ENCODE results near the gene FAM89A. TPM values are rescaled to one million over a fixed set of nuclear protein-coding genes. Genes with fewer than 3 reads are reported as not detected.
A peak's percentile ranks its signal among the peaks of the same experiment; 100 is the strongest.

The FAM89A gene
- 1.1 and 3.1 TPM in 2 replicates for total RNA-seq
- polyA plus RNA-seq (2012) = 0.58 TPM

DNA sequence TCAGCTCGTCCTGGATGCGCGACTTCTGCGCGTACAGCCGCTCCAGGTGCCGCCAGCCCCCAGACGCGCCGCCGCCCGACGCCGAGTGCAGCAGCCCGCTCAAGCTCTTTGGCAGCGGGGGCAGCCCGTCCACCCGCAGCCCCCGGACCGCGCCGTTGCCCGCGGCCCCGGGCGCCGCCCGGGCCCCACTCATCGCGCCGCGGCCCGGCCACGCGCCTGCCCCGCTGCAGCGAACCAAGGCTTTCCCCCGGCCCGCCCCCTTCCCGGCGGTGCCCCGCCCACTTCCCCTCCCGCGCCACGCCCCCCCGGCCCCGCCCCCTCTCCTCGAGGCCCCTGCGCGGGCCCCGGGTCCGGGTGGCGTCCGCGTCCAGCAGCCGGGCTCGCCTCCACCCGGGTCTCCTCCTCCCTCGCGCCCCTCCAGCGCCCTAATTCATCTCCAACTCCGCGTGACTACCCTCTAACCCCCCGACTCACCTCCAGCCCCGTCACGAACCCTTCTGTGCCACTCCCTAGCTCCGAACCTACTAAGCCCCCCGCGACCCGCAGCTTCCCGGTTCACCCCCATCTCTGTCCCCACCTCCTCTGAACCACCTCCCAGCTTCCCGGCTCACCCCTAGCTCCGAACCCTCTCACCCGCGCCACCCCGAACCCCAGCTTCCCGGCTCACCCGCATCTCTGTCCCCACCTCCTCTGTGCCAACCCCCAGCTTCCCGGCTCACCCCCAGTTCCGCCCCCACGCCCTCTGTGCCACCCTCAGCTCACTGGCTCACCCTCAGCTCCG, at the start of gene FAM89A:
Gene FAM89A, minus strand, starts transcription at position 236 of the 781 bp plus-strand sequence. Its CDS starts 43 bp downstream, at position 193.
- DNase-seq (ENCODE audit: low read depth) = peak; percentile 14

DNA sequence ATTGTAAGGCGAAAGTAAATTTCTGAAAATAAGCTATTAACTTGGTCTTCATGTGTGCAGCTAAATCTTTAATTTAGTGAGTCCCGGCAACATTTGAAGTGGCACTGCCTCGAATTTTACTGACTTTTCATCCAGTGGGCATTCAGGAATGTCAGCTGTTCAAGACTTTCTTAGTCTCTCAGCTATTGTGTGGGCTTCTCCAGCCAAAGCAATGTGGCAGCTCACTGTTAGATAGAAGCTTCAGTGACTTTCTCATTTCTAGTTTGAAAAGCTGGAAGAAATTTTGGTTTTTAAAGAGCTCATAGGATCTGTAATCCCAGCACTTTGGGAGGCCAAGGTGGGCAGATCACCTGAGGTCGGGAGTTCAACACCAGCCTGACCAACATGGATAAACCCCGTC, 44.3 kb upstream of the FAM89A start:
- peak; percentile 8 for DNase-seq (ENCODE audit: low read depth)

DNA sequence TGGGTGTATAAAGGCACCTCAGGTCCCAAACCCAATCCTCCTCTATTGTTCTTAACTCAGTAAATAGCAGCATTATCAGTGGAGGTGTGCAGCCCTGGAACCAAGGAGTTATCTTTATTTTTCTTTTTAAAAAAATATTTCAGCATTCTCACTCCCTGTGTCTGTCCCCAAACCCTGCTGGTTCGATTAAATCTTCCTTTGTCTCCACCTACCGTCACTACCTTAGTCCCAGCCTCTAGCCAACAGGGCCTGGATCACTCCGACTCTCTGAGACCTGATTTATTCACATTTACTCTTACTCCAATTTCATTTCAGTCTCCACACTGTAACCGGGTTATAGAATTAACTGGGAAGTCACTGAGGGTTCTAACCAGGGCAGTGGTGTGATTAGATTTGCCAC, 39.1 kb upstream of the FAM89A start:
- DNase-seq (ENCODE audit: low read depth) = no peak

DNA sequence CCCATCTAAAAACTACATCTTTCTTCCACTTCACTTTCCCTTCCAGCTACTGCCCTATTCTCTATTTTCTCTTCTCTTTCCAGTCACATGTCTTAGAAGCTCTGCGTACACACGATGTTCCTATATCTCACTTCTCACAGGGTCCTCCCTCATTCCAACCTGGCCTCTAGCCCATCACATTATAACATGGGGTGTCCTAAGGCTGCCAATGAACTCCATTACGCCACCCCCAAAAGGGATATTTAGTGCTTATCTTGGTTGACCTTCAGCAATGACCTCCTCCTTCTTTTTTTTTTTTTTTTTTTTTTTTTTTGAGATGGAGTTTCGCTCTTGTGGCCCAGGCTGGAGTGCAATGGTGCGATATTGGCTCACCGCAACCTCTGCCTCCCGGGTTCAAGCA, 38.2 kb upstream of the FAM89A start:
- no peak for DNase-seq (ENCODE audit: low read depth)

DNA sequence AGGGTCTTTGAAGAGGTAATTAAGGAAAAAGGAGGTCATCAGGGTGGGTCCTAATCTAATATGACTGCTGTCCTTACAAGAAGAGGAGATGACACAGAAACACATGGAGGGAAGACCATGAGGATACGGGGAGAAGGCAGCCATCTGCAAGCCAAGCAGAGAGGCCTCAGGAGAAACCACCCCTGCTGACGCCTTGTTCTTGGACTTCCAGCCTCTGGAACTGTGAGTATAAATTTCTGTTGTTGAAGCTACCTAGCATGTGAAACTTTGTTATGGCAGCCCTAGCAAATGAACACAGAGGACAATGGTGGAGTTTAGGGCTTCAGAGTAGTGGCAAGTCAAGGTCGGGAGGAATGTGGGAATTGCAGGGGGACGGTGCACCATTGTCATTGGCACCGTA, 36.7 kb upstream of the FAM89A start:
- no peak for DNase-seq (ENCODE audit: low read depth)

DNA sequence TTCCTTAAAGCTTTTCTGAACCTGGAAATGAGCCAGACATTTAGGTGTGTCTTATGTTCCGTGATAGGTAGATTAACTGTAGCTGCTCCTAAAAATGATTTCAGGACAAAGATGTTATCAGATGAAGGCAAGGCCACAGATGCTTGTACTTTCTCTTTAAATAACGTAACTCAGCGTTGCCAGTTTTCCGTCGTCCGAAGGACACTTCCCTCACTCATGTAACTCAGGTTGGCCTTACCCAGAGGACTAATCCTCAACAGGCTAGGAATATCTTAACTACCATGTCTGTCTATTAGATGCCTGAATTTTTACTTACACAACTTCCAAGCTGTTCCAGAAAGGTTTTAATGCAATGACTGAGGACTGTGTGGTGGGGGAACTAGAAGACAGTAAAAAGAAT, 35.4 kb upstream of the FAM89A start:
- DNase-seq (ENCODE audit: low read depth) = no peak

DNA sequence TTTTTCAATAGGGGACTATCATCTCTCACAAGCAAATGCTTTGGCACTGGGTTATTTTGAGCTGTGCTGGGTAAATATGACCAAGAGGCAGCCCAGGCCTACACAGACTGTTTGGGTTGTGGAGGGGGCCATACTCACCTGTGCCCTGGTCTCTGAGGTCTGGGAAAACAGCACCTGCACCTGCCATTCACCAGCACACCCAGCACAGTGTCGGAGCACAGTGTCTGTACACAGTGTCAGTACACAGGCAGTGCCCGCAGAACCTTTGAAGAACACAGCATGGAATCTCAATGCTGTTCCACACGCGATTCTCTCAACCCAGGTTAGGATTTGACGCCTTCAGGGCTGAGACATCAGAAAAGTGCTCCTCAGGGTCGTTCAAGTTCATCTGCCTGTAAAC, 35.0 kb upstream of the FAM89A start:
- DNase-seq (ENCODE audit: low read depth) = no peak

DNA sequence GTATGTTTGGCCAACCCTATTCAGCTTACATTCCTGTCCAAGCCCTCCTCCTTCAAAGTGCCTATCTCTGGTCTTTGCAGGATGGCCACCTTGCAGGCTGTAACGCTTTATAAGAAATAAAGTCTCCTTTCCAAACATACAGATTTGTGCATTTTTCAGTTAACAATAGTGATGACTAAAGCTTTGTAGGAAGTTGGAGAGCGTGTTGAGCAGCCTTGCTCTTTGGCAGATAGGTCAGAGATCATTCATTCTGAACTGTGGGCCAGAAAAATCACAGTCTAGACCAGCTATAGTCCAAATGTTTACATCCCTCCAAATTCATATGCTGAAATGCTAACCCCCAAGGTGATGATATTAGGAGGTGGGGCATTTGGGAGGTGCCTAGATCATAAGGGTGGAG, 34.0 kb upstream of the FAM89A start:
- no peak for DNase-seq (ENCODE audit: low read depth)

DNA sequence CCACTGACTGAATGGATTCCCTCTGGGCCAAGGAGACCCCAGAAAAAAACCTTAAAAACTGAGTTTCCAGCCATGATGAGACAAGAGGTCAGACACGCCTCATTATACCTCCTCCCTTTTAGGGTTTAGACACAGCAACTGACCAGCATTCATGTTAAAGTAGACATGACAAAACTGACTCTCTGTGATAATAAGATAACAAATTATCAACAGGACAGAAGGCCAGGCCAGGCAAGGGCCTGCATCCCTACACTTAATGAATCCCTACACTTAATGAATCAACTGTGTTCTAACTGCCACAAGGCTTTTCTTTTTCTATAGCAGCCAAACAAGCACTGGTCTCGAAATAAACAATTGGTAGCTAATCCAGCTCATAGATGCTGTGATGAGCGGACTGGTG, 33.3 kb upstream of the FAM89A start:
- DNase-seq (ENCODE audit: low read depth) = no peak

DNA sequence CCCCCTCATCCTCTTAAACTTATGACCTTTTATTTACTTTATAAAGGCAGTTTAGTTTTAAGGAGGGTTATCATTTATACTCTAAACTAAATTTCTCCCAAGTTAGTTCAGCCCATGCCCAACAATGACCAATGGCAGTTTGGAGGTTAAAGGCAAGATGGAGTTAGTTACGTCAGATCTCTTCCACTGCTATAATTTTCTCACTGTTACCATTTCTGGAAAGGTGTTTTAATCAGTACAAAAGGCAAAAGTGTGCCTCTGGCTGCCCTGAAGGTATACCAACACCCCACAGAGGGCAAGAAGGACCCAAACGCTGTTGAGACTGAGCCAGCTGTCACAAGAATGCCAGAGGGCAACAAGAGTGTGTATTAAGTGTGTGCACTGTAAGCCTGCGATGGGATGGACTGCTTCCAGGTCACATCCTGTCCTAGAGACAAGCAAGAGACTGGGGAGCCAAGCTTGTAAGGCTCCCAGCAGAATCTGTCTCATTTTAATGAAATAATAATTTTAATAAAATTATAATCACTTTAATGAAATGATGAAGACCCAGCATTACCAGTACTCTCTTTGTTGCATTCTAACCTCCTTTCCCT, 32.5 kb upstream of the FAM89A start:
- no peak for DNase-seq (ENCODE audit: low read depth)

DNA sequence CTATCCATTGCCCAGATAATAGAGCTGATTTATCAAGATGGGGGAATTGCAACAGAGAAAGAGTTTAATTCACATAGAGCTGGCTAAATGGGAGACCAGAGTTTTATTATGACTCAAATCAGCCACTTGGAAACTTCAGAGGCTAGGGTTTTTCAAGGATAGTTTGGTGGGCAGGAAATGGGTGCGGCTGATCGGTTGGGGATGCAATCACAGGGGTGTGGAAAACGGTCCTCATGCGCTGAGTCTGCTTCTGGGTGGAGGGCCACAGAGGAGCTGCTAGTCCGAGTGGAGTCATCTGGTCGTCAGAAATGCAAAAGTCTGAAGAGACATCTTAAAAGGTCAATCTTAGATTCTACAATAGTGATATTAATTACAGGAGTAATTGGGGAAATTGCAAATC, 32.0 kb upstream of the FAM89A start:
- no peak for DNase-seq (ENCODE audit: low read depth)

DNA sequence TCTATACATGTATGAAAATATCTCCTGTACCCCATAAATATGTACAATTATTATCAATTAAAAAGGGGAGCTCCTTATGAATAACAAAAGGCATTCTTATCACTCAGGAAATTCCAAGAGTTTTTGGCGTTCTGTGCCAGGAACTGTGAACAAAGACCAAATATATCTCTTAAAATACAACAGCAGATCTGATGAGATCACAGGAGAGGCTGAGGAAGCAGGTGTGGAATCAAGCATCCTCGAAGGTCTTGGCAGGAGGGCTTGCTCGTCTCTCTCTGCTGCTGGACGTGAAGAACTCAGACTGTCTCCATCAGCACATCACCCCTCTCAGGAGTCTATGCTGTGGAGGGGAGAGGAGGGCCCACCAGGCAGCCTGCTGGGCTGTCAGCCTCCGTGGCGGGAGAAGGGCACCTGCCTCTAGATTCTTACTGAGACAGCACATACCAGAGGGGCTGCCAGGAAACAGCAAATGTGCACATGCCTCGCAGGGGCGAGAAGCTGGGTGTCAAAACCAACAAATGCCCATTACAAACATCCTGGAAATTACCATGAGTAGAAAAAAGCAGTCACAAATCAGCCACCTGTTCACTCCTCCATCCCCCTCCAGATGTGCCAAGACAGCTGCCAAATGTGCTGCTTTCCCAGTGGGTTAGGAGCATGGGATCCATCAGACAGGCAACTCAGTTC, 30.8 kb upstream of the FAM89A start:
- DNase-seq (ENCODE audit: low read depth) = peak; percentile 3

DNA sequence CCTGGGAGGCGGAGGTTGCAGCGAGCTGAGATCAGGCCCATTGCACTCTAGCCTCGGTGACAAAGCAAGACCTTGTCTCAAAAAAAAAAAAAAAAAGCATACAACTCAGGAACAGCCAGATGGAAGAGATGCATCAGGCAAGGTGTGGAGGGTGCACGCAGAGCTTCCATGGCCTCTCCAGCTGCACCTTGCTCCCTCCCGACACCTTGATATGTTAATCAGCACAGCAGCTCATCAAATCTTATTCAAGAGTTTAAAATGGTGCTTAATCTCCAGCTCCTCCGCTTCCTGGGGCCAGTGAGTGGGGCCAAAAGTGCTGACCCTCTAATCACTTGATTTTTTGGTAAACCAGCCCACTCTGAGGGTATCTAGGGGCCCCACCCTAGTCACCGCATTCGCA, 29.3 kb upstream of the FAM89A start:
- no peak for DNase-seq (ENCODE audit: low read depth)

DNA sequence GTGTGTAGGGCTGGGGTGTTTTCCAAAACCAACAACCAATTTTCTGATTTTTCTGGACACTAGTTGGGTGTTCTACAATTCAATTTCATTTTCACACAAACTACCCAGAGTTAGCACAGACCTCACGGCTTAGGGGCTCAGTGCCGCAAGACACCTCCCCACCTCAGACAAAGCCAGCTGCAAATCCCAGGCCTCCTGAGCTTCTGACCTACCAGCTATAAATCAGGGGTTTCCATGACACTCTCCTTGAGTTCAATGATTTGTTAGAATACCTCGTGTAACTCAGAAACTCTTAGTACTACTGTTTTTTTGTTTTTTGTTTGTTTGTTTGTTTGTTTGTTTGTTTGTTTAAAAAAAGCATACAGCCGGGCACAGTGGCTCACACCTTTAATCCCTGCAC, 28.7 kb upstream of the FAM89A start:
- no peak for DNase-seq (ENCODE audit: low read depth)

DNA sequence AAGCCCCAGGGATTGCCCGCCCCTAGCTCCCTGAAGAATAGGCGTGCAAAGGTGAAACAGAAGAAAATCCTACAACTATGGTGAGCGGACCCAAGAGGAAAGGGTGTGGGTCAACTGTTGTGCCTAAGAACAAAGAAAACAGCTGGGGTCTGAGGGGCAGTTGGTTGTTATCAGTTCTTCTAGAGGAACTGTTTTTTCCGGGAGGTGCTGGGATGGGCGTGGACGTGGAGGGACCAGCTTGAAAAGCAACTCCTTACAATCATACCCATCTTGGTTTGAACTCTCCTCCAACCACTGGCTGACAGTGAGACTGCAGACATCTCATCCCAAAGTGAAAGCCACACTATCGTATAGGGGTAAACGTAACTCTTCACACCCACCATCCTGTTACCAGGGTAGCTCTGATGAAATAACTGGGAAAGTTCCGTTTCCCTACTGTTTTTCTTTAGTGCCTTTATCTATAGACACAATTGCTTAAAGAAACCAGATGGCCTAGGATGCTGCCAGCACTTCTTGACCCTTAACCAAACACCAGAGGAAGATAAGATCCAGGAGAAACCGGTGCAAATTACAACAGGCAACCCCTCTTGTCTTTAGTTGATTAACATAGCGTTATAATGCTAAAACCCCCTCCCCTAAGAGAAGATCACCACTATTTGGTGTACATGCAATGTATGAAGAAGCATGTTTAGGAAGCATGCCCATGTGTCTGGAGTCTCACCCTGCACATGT, 25.6 kb upstream of the FAM89A start:
- DNase-seq (ENCODE audit: low read depth) = no peak

DNA sequence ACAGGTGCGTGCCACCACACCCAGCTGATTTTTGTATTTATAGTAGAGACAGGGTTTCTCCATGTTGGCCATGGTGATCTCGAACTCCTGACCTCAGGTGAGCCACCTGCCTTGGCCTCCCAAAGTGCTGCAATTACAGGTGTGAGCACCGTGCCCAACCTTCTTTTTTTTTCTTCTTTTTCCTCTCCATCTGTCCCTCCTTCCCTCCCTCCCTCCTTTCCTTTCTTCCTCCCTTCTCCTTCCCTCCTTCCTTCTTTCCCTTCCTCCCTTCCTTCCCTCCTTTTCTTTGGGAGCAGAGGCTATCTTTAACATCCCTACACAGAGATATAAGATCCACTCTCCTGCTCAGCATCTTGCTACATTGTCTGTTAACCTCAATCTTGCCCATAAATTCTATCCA, 24.4 kb upstream of the FAM89A start:
- no peak for DNase-seq (ENCODE audit: low read depth)

DNA sequence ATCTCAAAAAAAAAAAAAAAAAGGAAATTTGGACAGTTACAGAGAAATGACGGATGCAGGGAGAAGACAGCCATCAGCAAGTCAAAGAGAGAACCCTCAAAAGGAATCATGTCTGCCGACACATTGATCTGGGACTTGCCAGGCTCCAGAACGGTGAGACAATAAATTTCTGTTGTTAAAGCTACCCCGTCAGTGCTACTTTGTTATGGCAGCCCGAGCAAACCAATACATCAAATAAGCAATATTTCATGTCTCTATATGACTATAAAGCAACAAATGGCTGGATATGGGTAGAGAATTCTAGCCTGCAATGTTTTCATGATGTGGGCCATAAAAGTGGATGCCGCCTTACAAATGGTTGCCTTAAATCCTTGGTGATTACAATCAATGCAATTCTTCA, 23.3 kb upstream of the FAM89A start:
- no peak for DNase-seq (ENCODE audit: low read depth)

DNA sequence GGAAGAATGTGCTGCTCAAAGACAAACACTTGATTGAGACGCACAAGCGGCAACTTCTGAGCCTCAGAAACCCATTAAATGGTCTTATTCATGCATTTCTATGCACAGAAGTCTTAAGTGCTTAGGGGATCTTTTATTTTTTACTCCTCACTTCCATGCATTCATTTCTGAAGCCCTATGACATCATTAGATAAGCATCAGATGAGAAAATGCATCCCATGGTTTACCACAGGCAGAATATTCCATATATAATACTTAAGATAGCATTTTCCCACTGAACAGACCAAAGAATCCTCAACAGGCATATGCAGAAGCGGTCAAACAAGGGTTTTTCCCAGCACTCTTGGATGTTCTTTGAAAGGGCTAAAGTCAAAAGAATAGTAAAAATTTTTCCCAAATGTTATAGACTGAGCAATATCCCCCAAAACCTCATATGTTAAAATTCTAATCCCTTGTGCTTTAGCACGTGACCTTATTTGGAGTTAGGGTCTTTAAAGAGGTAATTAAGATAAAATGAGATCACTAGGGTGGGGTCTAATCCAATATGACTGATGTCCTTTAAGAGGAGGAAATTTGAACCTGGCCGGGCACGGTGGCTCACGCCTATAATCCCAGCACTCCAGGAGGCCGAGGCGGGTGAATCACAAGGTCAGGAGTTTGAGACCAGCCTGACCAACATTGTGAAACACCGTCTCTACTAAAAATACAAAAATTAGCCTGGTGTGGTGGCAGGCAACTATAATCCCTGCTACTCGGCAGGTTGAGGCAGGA, 22.6 kb upstream of the FAM89A start:
- no peak for DNase-seq (ENCODE audit: low read depth)

DNA sequence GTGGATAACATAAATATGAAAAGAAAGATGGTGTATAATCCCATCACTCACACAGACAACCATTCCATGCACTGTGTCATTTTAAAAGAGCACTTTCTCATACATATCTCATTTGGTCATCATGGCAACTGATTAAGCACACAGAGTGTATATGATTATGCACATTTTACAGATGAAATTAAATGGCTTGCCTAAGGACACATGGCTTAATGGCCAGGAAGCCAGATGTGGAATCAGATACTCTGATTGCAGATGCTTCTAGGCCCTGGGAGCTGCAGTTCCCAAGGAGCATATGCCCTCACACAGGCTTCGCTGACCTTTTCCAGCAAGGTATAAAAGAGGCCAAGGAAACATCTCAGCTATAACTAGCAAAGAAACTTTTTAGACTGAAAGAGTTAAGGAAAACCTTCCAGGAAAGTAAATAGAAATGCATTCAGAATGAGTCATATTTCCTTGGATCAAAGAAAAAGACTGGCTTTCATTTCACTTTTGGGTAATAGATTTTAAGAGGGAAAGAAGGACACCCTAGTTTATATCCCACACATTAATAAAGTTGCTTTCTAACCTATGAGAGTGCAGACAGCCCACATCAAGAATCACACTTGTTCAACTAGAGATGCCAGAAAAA, 19.6 kb upstream of the FAM89A start:
- no peak for DNase-seq (ENCODE audit: low read depth)

DNA sequence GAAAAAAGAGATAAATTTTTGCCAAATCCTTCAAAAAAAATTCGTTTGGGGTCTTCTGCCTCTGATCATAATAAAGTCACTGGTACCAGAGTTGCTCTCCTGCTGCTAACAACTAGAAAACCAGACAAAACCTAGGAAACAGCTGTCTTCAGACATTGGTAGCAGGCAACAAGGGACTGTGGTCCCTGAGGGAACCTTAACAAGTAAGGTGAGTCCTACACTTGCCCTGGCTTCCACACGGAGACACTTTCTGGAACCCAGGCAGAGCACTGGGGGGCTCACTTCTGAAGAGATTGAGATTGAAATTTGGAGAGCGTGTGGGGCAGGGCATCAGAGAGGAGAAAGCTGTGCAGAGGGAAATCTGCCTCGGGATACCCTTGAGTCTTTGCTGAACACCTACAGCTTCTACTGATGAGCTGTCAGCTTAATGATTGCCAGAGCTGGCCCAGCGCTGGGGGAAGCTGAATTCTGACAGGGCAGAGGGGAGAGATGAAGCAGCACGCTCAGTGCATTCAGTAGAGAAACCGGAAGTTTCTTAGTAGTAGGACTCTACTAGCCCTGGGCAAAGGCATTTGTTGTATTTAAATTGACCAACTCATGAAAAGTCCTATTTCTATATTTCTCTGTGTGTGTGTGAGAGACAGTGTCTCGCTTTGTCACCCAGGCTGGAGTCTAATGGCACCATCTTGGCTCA, 18.5 kb upstream of the FAM89A start:
- DNase-seq (ENCODE audit: low read depth) = no peak
